Neuron (in vitro differentiated cells): ENCODE data around the gene ANKRD16.
A peak's percentile ranks its signal among the peaks of the same experiment; 100 is the strongest.

ENCODE experiments used
- H2AFZ ChIP-seq: one replicate; pipeline ENCODE4 v1.6.1; 2013; ENCODE audit warnings: low read depth, mild to moderate bottlenecking, inconsistent platforms, low read length, moderate library complexity
- H3K27me3 ChIP-seq: one replicate; pipeline ENCODE4 v1.6.1; 2013; ENCODE audit warnings: low read length; ENCODE audit not compliant: insufficient read depth
- H3K36me3 ChIP-seq: one replicate; pipeline ENCODE4 v1.6.1; 2013; ENCODE audit warnings: low read length; ENCODE audit not compliant: insufficient read depth
- H3K4me1 ChIP-seq: one replicate; pipeline ENCODE4 v1.6.1; 2013; ENCODE audit warnings: low read length; ENCODE audit not compliant: insufficient read depth
- H3K4me3 ChIP-seq: 2 replicates; pipeline ENCODE4 v1.5.1; 2013; ENCODE audit warnings: mild to moderate bottlenecking, low read length, moderate library complexity
- H3K9me3 ChIP-seq: one replicate; pipeline ENCODE4 v1.6.1; 2013; ENCODE audit warnings: low read length

The ANKRD16 gene

GRCh38 chr10:5814110-5815107 is 75.3 kb downstream of the ANKRD16 start:
- no peaks in the 10 kb centered on the region for H3K27me3 ChIP-seq
- H3K4me1 ChIP-seq: peaks cover 26% of the 10 kb centered on the region
- no peaks in the 10 kb centered on the region for H3K9me3 ChIP-seq
- peak overlapping the region; percentile 77 for H2AFZ ChIP-seq
- peak overlapping the region; percentile 84 for H3K4me3 ChIP-seq
- H3K36me3 ChIP-seq: no peaks in the 10 kb centered on the region

- Histone ChIP-seq H3K4me1 (peaks cover 26% of the 10 kb centered on the region), H3K27me3 (no peaks in the 10 kb centered on the region), H3K4me3 (peak within 1 kb of the TSS; percentile 84), H3K36me3 (no peaks in the 10 kb centered on the region), H3K9me3 (no peaks in the 10 kb centered on the region), H2AFZ (peak within 1 kb of the TSS; percentile 77)
Measured at GRCh38 chr10:5813341-5814109, 76.2 kb downstream of the ANKRD16 start, which contains the start of gene GDI2. TSS of gene GDI2 (minus strand) at chr10:5813434. CDS start at chr10:5813258, 176 bp downstream.

- no peaks in the 10 kb centered on the region for H3K9me3 ChIP-seq
Measured at GRCh38 chr10:5813091-5813340, 76.7 kb downstream of the ANKRD16 start.

GRCh38 chr10:5812283-5813090 is 77.2 kb downstream of the ANKRD16 start:
- H3K9me3 ChIP-seq: no peaks in the 10 kb centered on the region
- H2AFZ ChIP-seq: peak overlapping the region; percentile 24
- H3K4me3 ChIP-seq: peak overlapping the region; percentile 84
- peaks cover 6% of the 10 kb centered on the region for H3K36me3 ChIP-seq
- no peaks in the 10 kb centered on the region for H3K27me3 ChIP-seq
- H3K4me1 ChIP-seq: peaks cover 28% of the 10 kb centered on the region

More at GRCh38 chr10:5813091-5813340, 76.7 kb downstream of the ANKRD16 start:
- peaks cover 27% of the 10 kb centered on the region for H3K4me1 ChIP-seq
- H3K4me3 ChIP-seq: peak overlapping the region; percentile 84
- peak overlapping the region; percentile 24 for H2AFZ ChIP-seq
- H3K27me3 ChIP-seq: no peaks in the 10 kb centered on the region
- peaks cover 5% of the 10 kb centered on the region for H3K36me3 ChIP-seq
